Tibial nerve (tissue), 4 donors: Measurements from ENCODE around the gene MRC1.

Experiments
- CTCF ChIP-seq, 5 experiments: fragments of 200-600 bp in 3 of 5; fragments of 450-650 bp in 2 of 5; sonication (generic) in 3 of 5; IDR thresholded peaks; one replicate each; pipeline ENCODE4 v1.5.1; 2016 to 2019; ENCODE audit warnings: antibody characterized with exemption in 5 of 5, mild to moderate bottlenecking in 3 of 5, moderate library complexity in 2 of 5
- EP300 ChIP-seq, 2 donors: sonication (generic); formaldehyde crosslinking; IDR thresholded peaks; one replicate each; pipeline ENCODE4 v1.6.1; 2017; ENCODE audit warnings: antibody characterized with exemption in 2 of 2, mild to moderate bottlenecking in 1 of 2

- TF ChIP-seq CTCF (IDR thresholded peaks at IDR 0.05) (no peak), EP300 (IDR thresholded peaks at IDR 0.05) (no peak)
These were observed 114.6 kb downstream of the MRC1 start for GRCh38 chr10:17923728-17924127.
